Measurements from ENCODE around the gene PLXNA4.

DNA sequence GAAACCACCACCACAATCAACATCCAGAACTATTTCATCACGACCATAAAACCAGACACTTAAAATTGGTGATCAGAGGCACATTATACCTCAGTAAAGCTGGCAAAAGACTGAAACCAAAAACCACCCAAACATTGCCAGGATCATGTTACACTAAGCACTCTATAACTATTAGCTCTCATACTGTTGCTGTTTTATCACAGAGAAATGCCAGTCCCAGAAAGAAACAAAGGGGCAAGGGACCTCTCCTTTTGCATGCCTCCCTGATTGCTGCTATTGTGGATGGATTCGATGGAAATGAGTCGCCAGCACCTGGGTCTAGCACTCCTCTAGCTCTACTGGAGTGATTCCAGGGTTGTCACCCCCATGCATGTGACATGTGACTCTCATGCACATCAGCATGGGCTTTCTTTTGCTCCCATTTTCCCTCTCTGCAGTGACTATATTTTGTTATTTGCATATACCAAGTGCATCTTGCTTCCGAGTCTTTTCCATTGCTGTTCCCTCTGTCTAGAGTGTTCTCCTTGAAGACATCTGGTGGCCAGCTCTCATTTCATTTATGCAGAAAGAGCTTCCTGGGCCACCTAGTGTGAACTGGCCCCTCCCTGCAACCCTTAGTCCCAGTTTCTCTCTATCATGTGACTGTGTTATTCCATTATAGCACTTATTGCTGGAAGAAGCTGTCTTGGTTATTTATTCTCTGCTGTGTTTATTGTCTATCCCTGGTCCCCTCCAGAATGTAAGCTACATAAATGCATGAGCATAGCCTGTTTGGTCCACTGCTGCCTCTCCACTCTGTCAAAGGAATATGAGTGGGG, 300.6 kb downstream of the PLXNA4 start:
- TF ChIP-seq, protein P1, sequence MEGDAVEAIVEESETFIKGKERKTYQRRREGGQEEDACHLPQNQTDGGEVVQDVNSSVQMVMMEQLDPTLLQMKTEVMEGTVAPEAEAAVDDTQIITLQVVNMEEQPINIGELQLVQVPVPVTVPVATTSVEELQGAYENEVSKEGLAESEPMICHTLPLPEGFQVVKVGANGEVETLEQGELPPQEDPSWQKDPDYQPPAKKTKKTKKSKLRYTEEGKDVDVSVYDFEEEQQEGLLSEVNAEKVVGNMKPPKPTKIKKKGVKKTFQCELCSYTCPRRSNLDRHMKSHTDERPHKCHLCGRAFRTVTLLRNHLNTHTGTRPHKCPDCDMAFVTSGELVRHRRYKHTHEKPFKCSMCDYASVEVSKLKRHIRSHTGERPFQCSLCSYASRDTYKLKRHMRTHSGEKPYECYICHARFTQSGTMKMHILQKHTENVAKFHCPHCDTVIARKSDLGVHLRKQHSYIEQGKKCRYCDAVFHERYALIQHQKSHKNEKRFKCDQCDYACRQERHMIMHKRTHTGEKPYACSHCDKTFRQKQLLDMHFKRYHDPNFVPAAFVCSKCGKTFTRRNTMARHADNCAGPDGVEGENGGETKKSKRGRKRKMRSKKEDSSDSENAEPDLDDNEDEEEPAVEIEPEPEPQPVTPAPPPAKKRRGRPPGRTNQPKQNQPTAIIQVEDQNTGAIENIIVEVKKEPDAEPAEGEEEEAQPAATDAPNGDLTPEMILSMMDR (IDR thresholded peaks at IDR 0.05) = no peak
- TF ChIP-seq POLR2A (IDR thresholded peaks at IDR 0.05) = no peak

Measured in body of pancreas (tissue), 4 donors.